ENCODE results near the gene NFIA. TPM values are rescaled to one million over a fixed set of nuclear protein-coding genes. Genes with fewer than 3 reads are reported as not detected.
A peak's percentile ranks its signal among the peaks of the same experiment; 100 is the strongest.

Gene NFIA
- total and polyA plus RNA-seq, 9 of the 15 experiments (the other 6 are each of a cell fraction or from before 2014, with no cell fraction given), result 5.3 to 24.9 (median 9.8) TPM

GRCh38 chr1:61504305-61504704, 421.9 kb downstream of the NFIA start:
- Histone ChIP-seq H3K9me1 (ENCODE audit: control insufficient read depth, insufficient read depth, low read length) (no peaks in the 10 kb centered on the region), H3K4me2 (ENCODE audit: insufficient read depth, low read length) (no peak overlapping the region), H3K36me3 (ENCODE audit: control insufficient read depth, insufficient read depth, low read length) (no peaks in the 10 kb centered on the region), H3K27me3 (ENCODE audit: control insufficient read depth in 2 of 2, insufficient read depth in 2 of 2, low read length in 2 of 2) (peaks cover 0 to 10% of the 10 kb centered on the region in 2 experiments; a peak in 3 of 5 replicates), H2AFZ (ENCODE audit: low read depth, low read length) (no peak overlapping the region), H3K4me1 (replicated peaks in 1 of 2; ENCODE audit: control insufficient read depth in 2 of 2, insufficient read depth in 2 of 2, low read length in 2 of 2) (no peaks in the 10 kb centered on the region), H3K4me3 (no peak overlapping the region), H3K9ac (ENCODE audit: insufficient read depth in 1 of 2, low read depth in 2 of 2, low read length in 2 of 2) (no peak overlapping the region), H3K9me3 (replicated peaks; ENCODE audit: control insufficient read depth, insufficient read depth, low read depth, low read length) (no peaks in the 10 kb centered on the region), H4K20me1 (replicated peaks; ENCODE audit: control insufficient read depth, insufficient read depth, low read length) (no peaks in the 10 kb centered on the region), H3K27ac (ENCODE audit: extremely low read depth, low read depth, low read length) (no peak overlapping the region), H3K79me2 (ENCODE audit: control insufficient read depth, insufficient read depth, low read length) (no peaks in the 10 kb centered on the region)
- TF ChIP-seq RBM25 (IDR thresholded peaks at IDR 0.05; ENCODE audit: low read depth, low read length, severe bottlenecking), result peak; percentile 10
- peak; percentile 92 for TF ChIP-seq ZNF239 (CRISPR knock-in tag; IDR thresholded peaks at IDR 0.05)
- TF ChIP-seq PPARD (CRISPR knock-in tag; IDR thresholded peaks at IDR 0.05), result no peak
- intact Hi-C loops (cut with micrococcal nuclease), result no loop called here
- DNase-seq (ENCODE audit: extremely low read depth in 1 of 4, low spot score in 3 of 4) (no peak), ATAC-seq (no peak), FAIRE-seq (no peak)
- no TSS peak for BruUV-seq (replicated peaks)
- WGBS (ENCODE audit: insufficient coverage, low coverage, missing lambda C conversion rate), result 14% methylated on average over 1 of the region's 1 CpG
- CTCF ChIA-PET (ENCODE audit: low intra/inter-chr PET ratio), result no interaction called here
- POLR2A ChIA-PET, result interaction anchor here (0.6 to 1.4 kb wide), 2 partner anchors 13 to 31 kb away, joined by 3 read pairs; no protein-coding TSS in a partner anchor
- in situ Hi-C loops (cut with MboI), result no loop called here

GRCh38 chr1:61504852-61505390, 422.6 kb downstream of the NFIA start:
- H2AFZ ChIP-seq (ENCODE audit: low read depth, low read length), result no peak overlapping the region
- no peaks in the 10 kb centered on the region for H3K9me1 ChIP-seq (ENCODE audit: control insufficient read depth, insufficient read depth, low read length)
- H3K27me3 ChIP-seq (ENCODE audit: control insufficient read depth in 2 of 2, insufficient read depth in 2 of 2, low read length in 2 of 2), result peaks cover 0 to 10% of the 10 kb centered on the region in 2 experiments; a peak in 4 of 5 replicates
- no peak overlapping the region for H3K27ac ChIP-seq (ENCODE audit: extremely low read depth, low read depth, low read length)
- no peaks in the 10 kb centered on the region for H4K20me1 ChIP-seq (replicated peaks; ENCODE audit: control insufficient read depth, insufficient read depth, low read length)
- intact Hi-C loops (cut with micrococcal nuclease), result no loop called here
- H3K36me3 ChIP-seq (ENCODE audit: control insufficient read depth, insufficient read depth, low read length), result no peaks in the 10 kb centered on the region
- H3K9ac ChIP-seq (ENCODE audit: insufficient read depth in 1 of 2, low read depth in 2 of 2, low read length in 2 of 2), result no peak overlapping the region
- no peak overlapping the region for H3K4me3 ChIP-seq
- FAIRE-seq, result no peak
- POLR2A ChIA-PET, result interaction anchor here (0.6 kb wide), 1 partner anchor 32 kb away, joined by 3 read pairs; no protein-coding TSS in a partner anchor
- H3K9me3 ChIP-seq (replicated peaks; ENCODE audit: control insufficient read depth, insufficient read depth, low read depth, low read length), result no peaks in the 10 kb centered on the region
- no peak for ATAC-seq
- DNase-seq (ENCODE audit: extremely low read depth in 1 of 4, low spot score in 3 of 4), result peak in 1 of 4 experiments; percentile 5
- H3K4me1 ChIP-seq (replicated peaks in 1 of 2; ENCODE audit: control insufficient read depth in 2 of 2, insufficient read depth in 2 of 2, low read length in 2 of 2), result no peaks in the 10 kb centered on the region
- BruUV-seq (replicated peaks), result no TSS peak
- CTCF ChIA-PET (ENCODE audit: low intra/inter-chr PET ratio), result no interaction called here
- WGBS (ENCODE audit: insufficient coverage, low coverage, missing lambda C conversion rate), result 4% methylated on average over 4 of the region's 4 CpGs
- no peaks in the 10 kb centered on the region for H3K79me2 ChIP-seq (ENCODE audit: control insufficient read depth, insufficient read depth, low read length)
- in situ Hi-C loops (cut with MboI), result no loop called here
- H3K4me2 ChIP-seq (ENCODE audit: insufficient read depth, low read length), result no peak overlapping the region
- TF ChIP-seq HNRNPK (IDR thresholded peaks at IDR 0.05; ENCODE audit: low read depth, low read length, poor library complexity, severe bottlenecking) (no peak), PTBP1 (IDR thresholded peaks at IDR 0.05; ENCODE audit: low read depth, low read length) (no peak), SPI1 (IDR thresholded peaks at IDR 0.05; ENCODE audit: borderline replicate concordance, low read depth, low read length) (0 out of 2 replicates have a peak, but pooled peaks have one; percentile 14), BCL6 (CRISPR knock-in tag; IDR thresholded peaks at IDR 0.05) (no peak), FOSL1 (tag; conservative IDR thresholded peaks at IDR 0.05) (peak; percentile 52), SAFB2 (IDR thresholded peaks at IDR 0.05; ENCODE audit: borderline replicate concordance, low read depth, low read length, severe bottlenecking) (no peak), KDM5B (IDR thresholded peaks at IDR 0.05; ENCODE audit: insufficient replicate concordance, low read depth, low read length) (no peak)
